HG02981 (cell line): ENCODE measurements around the gene CCDC201.

Source experiments
- ATAC-seq: cut with Tn5 transposase; IDR thresholded peaks from one replicate; pipeline ENCODE4 v1.9.1; 2021; ENCODE audit warnings: mild to moderate bottlenecking, moderate library complexity; ENCODE audit not compliant: unreplicated experiment

CCDC201 gene

DNA sequence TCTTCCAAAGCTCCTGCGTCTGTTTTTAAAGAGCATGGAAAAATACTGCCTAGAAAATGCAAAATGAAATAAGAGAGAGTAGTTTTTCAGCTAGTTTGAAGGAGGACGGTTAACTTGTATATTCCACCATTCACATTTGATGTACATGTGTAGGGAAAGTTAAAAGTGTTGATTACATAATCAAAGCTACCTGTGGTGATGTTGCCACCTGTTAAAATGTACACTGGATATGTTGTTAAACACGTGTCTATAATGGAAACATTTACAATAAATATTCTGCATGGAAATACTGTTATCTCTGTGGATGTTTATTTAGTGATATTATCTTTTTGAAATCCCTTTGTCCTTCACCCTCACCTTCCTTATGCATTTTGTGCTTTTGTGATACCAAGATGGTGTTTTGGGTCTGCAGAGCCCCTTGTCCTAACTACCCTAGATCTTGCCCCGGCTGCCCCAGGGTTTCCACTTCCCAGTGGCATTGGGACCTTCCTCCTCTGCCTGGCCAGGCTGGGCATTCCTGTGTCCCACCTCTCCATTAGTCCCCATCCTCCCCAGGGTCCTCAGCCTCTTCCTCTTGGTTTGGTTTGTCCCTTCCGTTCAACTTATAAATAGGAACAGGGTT is 20.6 kb upstream of the CCDC201 start:
- no peak for ATAC-seq

DNA sequence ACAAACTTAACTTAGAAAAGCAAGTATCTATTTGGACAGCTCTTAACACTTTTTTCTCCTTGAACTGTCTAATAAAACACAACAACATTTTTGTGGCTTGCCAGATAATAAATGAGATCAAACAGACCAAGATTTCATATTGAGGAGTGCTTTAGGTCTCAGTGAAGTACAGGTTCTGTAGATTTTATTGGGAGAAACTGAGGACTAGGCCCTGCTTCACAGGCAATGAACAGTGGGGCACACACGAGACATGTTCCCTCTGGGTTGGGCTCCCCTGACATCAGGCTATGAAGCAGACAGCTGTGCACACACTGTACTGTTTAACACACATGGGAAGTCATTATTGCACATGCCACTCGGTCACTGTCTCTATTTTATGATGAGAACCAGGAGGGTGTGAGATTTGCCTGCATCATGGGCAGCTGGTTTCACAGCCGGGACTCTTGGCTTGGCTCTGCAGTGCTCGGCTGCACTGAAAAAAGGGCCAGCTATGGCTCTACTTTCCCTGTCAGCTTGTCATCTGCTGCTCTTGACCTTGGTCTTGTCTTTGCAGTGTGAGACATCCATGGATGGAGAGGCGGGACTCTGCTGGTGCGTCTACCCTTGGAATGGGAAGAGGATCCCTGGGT is 19.6 kb upstream of the CCDC201 start:
- no peak for ATAC-seq

DNA sequence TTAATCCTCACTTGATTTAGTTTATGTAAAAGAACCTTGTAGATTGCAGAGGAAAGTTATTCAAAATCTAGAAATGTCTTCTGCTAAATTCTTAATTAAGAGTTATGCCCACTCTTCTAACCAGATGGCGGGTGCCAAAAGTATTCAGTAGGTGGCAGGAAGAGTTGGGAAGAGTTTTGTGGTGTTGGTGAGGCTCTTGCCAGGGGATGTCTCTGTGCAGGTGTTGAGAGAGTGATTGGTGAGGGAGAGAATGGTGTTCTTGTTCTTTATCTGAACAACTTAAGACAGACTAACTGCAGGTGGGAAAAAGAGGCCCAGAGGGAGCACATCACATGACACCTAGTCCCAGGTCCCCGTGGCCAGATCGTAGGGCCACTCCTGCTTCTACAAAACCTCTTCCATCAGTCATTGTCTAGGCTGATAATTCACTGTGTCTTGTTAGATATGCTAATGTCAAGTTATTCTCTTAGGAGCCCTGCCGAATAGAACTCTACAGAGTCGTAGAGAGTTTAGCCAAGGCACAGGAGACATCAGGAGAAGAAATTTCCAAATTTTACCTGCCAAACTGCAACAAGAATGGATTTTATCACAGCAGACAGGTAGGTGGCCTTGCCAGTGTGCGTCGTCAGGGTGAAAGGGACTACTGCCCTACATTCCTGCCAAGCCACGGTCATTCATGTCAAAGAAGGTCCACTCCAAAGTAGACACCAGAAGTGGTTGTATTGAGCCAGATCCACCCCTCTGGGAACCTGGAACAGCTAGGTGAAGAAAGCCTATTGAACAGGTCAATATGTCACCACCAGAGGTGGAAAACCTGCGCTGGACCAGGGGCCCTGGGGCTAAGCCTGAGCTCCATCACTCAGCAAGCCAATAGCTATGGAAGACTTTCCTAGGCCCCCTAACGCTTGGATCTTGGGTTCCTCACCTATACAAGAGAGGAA is 18.9 kb upstream of the CCDC201 start:
- no peak for ATAC-seq

DNA sequence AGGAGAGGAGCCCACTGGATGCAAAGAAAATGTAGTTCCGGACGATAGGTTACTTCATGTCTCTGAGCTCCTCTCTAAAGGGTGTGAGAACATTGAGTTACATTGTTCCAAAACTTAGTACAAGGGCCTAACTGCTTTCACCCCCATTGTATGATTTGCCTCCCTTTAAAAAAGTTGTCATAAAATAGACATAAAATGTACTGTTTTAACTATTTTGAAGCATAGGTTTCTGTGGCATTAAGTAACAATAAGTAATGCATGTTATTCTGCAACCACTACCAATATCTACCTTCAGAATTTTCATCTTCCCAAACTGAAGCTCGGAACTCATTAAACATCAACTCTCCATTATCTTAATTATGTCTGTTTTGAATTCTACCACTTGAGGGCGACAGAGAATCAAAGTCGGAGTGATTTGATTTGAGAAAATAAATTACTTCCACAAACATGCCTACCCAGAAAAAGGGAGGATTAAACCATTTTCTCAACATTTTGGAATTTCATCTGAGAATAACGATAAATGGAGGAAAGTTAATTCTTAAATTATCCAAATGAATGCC is 18.1 kb upstream of the CCDC201 start:
- ATAC-seq, result no peak

DNA sequence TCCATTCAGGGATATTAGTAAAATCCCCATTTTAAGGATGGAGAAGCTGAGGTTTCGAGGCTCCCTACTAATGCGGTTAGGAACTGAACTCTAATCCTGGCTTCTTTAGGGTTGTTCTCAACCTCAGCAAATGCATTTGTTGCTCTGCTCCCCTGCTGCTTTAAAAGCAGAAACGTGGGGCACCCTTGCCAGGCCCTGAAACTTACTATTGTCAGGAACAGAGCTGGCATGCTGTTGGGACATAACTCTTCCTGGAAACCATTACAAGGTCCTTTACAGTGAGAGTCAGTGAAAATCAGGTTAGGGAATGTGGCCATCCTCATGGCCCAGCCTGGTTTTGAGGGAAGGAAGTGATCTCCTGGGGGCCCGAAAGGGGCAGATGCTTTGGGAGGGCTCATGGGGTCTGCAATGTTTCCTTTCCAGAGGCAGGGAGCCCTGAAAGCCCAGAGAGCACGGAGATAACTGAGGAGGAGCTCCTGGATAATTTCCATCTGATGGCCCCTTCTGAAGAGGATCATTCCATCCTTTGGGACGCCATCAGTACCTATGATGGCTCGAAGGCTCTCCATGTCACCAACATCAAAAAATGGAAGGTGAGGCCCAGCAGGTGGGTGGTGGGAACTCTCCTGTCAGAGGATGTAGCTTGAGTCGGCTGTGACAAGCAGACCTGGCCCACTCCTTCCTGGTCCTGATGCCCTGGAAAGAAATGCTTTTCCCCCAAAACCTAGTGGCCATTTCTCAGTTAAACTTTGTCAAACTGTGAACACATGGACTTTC is 17.4 kb upstream of the CCDC201 start:
- no peak for ATAC-seq

DNA sequence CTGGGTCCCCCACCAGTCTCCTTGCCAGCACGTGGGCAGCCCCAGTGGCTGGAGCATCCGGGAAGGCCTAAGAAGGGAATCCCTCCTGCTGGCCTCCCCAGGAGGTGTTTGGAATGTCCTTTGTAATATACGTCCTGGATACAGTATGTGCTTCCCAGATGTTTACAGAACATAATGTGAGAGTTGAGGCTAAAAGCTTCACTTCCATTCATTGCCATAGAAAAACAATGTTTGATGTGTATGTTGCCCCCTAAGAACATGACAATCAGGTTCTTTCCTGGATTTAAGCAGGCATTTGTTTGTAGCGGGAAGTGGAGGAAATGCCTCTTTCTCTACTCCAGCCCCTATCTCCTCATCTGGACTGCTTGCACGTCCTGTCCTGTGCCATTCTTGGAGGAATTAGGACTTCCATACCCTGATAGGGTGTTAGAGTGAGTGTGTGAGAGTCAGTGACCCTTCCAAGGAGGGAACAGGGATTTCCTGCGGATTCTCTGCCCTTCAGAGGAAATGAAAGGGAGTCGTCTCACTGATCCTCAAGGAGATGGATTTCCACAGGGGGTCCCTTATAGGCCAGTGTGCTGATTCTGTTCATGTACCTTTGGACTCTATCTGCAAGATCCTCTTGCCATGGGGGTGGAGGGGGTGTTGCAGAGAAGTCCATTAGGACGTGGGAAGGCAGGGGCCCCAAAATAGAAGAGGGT is 16.6 kb upstream of the CCDC201 start:
- ATAC-seq, result no peak

DNA sequence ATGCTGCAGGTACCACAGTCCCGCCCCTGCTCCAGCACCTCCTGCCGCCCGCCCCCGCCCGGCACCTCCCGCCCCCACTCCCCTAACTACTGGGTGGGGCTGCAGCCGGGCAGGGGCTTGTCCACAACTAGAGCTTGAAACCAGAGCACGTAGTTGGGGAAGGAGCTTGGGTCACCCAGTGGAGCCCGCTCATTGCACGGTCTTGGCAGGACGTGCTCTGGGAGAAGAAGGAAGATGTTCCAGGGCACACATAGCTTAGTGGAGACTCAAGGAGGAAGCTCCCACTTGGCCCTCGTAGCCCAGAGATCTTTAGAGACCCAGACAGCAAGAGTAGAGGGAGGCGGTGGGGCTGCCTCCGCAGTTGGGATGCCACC is 16.1 kb upstream of the CCDC201 start:
- ATAC-seq, result no peak

DNA sequence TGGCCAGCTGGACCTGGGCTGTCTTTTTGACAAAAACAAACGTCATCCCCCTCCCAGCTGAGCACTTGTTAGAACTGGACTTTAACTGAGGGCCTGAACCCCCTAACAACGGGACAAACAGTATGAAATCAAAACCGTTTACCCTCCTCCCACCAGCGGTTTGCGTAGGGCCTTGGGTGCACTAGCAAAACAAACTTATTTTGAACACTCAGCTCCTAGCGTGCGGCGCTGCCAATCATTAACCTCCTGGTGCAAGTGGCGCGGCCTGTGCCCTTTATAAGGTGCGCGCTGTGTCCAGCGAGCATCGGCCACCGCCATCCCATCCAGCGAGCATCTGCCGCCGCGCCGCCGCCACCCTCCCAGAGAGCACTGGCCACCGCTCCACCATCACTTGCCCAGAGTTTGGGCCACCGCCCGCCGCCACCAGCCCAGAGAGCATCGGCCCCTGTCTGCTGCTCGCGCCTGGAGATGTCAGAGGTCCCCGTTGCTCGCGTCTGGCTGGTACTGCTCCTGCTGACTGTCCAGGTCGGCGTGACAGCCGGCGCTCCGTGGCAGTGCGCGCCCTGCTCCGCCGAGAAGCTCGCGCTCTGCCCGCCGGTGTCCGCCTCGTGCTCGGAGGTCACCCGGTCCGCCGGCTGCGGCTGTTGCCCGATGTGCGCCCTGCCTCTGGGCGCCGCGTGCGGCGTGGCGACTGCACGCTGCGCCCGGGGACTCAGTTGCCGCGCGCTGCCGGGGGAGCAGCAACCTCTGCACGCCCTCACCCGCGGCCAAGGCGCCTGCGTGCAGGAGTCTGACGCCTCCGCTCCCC is 15.5 kb upstream of the CCDC201 start, which contains the start of gene IGFBP1:
TSS of gene IGFBP1 (plus strand) at position 304 of the 808 bp plus-strand sequence. CDS start at position 469, 165 bp downstream.
- no peak for ATAC-seq

DNA sequence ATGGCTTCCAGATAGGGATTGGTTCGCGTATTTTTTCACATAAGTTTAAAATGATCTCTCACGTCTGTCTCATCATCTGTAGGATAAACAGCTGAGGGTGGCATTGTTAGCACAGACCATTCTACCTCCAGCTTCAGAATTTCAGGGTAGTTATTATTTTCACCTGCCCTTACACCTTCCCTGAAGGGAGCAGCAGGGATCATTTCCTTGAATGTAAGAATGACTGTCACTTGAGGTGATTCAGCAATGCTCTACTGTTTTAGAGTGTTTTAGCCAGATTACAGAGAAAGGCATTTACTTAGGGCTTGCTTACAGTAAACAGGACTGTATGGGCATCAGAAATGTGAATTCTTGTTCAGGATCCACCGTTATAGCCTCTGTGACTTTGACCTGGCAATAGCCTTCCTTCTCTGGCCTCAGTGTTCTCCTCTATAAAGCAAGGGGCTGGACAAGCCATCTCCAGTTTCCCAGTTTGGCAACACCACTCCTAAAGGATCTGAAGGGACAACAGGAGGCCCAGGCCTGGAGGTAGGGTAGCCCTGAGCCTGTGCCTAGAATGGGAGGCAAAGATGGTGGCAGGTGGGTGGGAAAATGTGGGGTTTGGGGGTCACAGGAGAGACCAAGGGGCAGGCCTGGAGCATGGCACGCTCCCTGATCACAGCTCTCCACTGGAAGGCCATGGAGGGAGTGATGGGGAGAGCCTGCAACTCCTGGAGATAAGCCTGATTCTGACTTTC is 14.2 kb upstream of the CCDC201 start:
- ATAC-seq, result no peak

DNA sequence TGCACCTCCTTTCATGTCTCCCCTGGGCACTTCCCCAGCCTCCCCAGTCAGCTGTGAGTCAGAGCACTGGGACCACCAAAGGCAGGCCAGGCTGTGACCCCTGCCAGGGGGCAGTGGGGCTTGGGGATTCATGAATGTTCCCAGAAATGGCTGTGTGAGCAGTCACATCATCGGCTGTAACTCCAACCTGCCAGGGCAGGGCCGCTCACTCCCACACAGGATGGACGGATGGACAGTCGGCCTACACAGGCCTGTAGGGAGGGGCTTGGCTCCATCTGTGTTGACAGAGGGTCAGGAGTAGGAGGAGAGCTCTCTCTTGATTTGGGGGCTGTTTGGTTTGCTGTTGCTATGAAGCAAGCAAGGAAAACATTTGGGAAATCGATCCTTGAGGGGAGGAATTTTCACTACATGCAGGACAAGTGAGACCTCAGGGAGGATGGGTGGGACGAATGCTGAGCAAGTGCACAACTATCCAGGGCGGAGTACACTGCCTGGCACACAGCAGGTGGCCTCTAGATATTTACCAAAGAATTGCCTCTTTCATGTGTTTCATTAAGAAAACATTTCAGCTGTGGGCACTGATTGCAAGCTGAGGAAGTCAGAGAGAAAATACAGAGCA is 12.5 kb upstream of the CCDC201 start:
- no peak for ATAC-seq

DNA sequence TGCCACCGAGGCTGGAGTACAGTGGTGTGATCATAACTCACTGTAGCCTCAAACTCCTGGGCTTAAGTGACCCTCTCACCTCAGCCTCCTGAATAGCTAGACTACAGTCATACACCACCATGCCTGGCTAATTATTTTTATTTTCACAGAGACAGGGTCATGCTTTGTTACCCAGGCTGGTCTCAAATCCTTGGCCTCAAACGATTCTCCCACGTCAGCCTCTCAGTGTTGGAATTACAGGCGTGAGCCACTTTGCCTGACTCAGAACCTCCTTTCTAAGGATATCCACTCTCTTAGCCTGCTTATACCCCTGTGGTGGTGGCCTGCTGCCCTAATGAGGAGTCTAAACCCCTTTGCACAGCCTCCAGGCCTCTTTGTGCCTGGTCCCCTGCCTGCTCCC is 11.3 kb upstream of the CCDC201 start:
- ATAC-seq, result no peak

DNA sequence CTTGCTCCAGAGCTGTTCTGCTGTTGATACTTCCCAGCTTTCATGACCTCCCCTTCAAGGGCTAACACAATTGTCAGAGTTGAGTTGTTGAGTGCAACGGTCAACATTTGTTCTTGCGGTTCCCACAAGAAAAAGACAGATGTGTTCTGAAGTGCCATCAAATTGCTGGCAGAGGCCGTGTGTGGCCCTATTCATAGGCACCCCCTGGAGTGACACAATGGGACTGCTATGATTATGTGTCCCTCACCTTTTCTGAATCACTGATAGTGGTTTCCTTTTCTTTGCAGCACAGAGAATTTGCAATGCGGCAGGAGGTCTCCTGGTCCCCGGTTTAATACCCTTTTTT is 9.6 kb upstream of the CCDC201 start:
- ATAC-seq, result no peak

DNA sequence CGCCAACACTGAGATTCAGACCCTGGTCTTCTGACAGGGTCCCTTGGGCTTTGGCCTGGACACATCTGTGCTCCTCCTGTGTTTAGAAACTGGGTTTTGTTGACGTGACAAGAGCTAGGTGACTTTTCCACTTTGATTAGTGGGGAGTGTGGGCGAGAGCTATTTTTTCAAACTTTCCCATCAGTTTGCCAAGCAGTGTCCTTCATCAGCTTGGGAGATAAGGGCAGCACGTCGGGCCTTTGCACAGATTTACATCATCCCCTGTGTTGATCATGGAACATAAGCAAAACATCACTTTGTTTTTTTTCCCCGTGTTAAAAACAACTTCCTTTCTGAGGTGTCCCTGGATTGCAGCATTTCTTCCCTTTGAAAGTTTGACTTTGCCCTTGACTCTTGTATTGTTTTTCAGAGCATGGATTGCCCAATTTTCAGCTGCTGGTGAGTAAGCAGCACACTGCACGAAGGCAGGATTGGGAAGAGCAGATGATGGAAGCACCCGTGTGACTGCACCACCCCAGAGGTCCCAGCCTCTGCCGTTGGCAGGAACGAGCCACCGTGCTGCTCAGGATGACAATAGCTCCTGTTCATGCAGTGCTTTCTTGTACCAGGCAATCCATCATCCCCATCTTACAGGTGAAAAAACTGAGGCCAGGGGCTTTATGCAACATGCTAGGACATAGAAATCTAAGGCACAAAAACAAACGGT is 9.0 kb upstream of the CCDC201 start:
- no peak for ATAC-seq

DNA sequence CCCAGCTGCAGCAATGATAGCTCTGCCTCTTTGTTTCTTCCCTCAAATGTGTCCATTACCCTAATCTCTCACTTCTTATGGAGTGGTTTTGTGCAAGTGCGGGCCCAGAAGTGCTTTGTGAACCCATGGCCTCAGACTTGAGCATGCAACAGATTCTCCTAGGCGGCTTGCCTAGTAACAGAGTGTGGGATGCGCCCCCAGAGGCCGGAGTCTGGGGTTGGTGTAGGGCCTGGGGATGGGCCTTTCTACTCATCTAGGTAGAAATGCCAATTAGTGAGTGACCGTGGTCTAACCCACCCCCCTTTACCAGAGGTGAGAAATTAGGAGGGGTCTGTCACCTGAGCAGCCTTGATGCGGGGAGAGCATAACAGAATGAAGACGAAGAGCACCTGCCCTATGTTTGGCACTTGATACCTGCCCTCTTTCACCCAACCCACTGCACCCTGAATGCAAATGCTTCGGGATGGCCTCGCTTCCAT is 8.4 kb upstream of the CCDC201 start:
- ATAC-seq, result no peak

DNA sequence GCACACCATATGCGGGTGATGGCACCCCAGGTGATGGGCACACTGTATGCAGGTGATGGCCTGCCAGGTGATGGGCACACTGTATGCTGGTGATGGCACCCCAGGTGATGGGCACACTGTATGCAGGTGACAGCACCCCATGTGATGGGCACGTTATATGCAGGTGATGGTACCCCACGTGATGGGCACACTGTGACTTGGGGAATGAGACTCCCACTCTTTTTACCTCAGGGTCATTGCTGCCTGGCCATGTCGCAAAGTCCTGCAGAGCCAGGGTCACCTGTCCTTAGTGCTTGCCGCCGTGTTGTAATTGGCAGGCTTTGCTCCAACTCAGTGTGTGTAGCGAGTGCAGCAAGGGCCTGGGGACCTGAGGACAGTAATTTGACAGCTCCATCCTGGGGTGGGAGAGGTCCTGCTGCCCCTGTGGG is 7.6 kb upstream of the CCDC201 start:
- ATAC-seq, result no peak

DNA sequence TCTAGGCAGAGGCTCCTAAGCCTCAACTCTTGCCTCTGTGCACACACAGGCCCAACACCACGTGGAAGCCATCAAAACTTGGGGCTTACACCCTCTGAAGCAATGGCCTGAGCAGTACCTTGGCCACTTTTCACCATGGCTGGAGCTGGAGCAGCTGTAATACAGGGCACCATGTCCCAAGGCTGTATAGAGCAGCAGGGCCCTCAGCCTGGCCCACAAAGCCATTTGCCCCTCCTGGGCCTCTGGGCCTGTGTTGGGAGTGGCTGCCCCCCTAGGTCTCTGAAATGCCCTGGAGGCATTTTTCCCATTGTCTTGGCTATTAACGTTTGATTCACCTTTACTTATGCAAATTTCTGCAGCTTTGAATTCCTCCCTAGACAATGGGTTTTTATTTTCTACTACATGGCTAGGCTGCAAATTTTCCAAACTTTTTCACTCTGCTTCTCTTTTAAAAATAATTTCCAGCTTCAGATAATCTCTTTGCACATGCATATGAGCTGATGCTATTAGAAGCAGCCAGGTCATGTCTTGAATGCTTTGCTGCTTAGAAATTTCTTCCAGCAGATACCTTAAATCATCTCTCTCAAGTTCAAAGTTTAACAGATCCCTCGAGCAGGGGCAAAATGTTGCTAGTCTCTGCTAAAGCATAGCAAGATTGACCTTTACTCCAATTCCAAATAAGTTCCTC is 5.7 kb upstream of the CCDC201 start:
- ATAC-seq, result no peak

DNA sequence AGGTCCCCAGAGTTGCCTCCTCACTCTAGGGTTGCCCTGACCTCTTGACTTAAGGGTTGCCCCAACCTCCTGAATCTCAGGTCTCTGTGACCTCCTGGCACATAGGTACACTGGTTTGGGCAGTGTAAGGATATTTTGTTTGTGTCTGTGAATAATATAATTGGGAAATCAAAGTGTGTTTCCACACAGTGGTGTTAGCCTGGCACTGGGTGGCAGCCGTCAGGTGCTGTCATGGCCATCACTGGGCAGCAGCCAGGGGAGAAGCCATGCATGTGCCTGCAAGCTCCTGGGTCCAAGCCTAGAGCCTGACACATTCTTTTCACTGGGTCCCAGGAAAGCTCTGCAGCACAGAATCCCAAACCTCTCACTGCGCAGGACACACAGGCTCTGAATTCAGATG is 3.6 kb upstream of the CCDC201 start:
- no peak for ATAC-seq
